Stimulated activated CD4-positive, alpha-beta T cell treated with anti-CD3 and anti-CD28 coated beads, Interleukin-2, amount 100 ng/mL, for 24 hours (primary cell): ENCODE data around the gene RYR1.
A peak's percentile ranks its signal among the peaks of the same experiment; 100 is the strongest.
"Not testable (repeated sequence)": the region's sequence is repeated elsewhere in the genome, so short reads cannot be mapped to it uniquely, and the experiment has no call there.

Experiments
- DNase-seq, 2 donors: peaks; one replicate each; pipeline ENCODE4 v3.0.0-alpha.2; 2020

RYR1 gene

DNA sequence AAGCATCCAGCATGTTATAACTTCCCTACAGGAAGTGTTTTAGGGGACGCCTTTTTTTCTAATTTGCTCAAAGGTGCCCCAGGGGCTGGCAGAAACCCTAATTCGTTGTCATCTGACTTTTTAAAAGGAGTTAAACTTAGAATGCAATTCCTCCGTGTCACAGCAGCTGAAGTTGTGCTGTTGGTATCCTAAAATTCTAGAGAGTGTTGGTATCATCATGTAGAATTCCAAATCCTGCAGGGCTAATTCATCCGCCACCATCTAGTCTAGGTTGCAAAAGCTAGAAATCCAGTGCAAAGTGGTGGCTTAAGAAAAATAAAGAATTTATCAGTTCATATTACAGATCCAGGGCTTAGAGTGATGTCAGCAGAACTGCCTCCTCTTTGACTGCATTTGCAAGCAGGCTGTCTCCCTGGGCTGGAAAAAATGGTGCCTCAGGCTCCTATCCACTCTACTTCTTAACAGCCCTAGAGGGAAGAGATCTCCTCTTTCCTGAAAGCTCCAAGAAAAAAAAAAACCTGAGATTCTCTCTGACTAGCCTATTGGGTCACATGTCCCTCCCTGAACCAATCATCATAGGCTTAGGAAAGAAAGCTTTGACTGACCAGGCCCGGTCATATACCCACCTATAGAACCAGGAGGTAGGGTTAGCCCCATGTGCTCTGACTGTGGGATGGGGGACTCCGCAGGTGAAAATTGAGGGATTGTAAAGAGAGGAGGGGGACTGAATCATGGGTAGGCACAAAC, 111.3 kb downstream of the RYR1 start:
- DNase-seq: no peak

DNA sequence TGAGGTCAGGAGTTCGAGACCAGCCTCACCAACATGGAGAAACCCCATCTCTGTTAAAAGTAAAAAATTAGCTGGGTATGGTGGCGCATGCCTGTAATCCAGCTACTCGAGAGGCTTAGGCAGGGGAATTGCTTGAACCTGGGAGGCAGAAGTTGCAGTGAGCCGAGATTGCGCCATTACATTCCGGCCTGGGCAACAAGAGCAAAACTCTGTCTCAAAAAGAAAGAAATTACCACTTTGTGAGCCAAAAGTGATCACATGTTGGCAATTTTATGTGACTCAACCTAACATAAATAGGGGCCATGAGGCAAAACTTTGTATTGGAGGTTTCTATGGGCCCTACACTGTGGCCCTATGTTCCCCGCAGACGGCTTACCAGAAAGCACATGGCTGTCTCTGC, 112.1 kb downstream of the RYR1 start:
- DNase-seq: no peak

- no peak for DNase-seq
Observed at GRCh38 chr19:38547421-38547820, 113.9 kb downstream of the RYR1 start.

GRCh38 chr19:38549061-38549460, 115.6 kb downstream of the RYR1 start:
- no peak for DNase-seq

DNA sequence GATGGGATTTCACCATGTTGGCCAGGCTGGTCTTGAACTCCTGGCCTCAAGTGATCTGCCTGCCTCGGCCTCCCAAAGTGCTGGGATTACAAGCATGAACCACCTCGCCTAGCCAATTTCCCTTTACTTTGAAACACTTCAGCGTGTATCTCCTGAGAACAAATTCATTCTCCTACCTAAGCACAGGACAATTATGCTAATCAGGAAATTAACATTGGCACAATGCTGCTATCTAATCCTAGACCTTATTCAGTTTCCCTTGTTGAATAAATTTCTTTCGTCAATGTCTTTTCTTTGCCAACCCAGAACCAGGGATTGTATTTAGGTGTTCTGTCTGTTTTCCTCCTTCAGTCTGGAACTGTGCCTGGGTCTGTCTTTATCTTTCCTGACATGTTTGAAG, 116.5 kb downstream of the RYR1 start:
- no peak for DNase-seq

DNA sequence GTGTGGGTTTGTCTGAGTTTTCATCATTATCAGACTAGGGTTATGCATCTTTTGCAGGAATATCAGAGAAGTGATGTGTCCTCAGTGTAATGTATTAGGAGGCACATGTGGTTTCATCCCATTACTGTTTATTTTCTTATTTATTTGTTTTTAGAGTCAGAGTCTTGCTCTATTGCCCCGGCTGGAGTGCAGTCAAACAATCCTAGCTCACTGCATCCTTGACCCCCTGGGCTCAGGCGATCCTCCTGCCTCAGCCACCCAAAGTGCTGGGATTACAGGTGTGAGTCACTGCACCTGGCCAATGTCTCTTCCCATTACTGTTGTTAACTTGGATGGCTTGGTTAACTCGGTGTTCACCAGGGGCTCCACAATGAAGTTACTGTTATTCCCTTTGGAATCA, 116.9 kb downstream of the RYR1 start:
- no peak for DNase-seq

- DNase-seq: peak; percentile 64 to 68
Observed at GRCh38 chr19:38551450-38551813, 117.9 kb downstream of the RYR1 start.

- not testable (repeated sequence) for DNase-seq
Observed at GRCh38 chr19:38553239-38553638, 119.7 kb downstream of the RYR1 start.

- no peak for DNase-seq
Observed at GRCh38 chr19:38554676-38555141, 121.2 kb downstream of the RYR1 start.

DNA sequence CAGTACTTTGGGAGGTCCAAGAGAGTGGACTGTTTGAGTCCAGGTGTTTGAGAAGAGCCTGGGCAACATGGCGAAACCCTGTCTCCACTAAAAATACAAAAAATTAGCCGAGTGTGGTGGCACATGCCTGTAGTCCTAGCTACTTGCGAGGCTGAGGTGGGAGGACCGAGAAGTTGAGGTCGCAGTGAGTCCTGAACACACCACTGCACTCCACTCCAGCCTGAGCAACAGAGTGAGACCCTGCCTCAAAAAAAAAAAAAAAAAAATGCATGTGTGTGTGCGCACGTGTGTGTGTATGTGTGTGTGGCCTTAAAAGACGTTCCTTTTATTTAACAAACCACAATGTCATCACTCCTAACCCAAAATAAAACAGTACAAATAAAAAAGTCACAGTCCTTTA, 121.7 kb downstream of the RYR1 start:
- DNase-seq: no peak

- no peak for DNase-seq
Observed at GRCh38 chr19:38556521-38557174, 123.2 kb downstream of the RYR1 start.

DNA sequence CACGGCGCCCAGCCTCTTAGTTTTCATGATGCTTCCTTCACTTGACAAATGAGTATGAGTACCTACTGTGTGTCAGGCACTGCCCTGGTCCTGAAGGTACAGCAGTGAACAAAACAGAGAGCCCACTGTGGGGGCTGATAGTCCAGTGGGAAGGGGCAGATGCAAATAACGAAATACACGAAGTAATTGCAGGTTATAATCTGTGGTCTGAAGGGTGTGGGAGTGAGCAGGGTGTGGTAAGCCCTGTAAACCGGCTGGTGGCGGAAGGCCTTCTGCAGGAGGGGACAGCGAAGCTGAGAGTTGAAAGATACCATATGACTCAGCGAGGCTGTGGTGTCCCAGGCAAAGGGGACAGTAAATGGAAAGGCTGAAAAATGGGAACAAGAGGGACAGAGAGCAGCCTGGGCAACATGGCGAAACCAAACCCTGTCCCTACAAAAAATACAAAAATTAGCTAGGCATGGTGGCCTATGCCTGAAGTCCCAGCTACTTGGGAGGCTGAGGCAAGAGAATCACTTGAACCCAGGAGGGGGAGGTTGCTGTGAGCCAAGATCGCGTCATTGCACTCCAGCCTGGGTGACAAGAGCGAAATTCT, 123.8 kb downstream of the RYR1 start:
- peak; percentile 41 to 43 for DNase-seq

- not testable (repeated sequence) for DNase-seq
Observed at GRCh38 chr19:38558933-38559332, 125.4 kb downstream of the RYR1 start.

GRCh38 chr19:38559428-38560401, 126.2 kb downstream of the RYR1 start:
- peak; percentile 28 to 37 for DNase-seq

DNA sequence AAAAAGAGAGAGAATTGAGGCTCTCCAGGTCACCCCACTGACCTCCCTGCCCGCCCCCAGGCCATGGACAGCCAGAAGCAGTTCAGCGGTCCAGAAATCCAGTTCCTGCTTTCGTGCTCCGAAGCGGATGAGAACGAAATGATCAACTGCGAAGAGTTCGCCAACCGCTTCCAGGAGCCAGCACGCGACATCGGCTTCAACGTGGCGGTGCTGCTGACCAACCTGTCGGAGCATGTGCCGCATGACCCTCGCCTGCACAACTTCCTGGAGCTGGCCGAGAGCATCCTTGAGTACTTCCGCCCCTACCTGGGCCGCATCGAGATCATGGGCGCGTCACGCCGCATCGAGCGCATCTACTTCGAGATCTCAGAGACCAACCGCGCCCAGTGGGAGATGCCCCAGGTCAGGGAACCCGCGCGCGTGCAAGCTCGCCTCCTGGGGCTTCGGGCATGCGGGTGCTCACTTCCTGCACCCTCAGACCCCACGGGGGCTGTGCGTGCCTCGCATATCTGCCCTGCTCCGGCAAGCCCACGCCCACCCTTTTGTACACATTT, 127.6 kb downstream of the RYR1 start:
- DNase-seq: no peak

GRCh38 chr19:38561658-38562057, 128.2 kb downstream of the RYR1 start:
- DNase-seq: no peak

DNA sequence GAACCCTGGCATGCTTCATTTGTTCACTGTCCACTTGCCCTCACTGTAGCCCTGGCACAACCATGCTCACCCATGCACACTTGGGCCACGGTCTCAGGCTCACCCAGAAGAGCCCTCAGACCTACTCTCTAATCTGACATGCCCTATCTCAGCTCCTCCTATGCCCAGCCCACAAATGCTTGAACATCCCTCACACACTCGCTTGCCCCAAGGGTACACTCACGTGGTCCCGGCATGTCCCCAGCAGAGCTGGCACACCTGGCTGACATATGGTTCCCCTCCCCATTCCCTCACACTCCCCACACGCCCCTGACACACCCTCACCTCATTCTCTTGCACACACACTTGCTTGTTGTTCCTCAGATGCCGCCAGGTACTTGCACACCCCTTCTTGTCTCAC, 128.6 kb downstream of the RYR1 start:
- no peak for DNase-seq

DNA sequence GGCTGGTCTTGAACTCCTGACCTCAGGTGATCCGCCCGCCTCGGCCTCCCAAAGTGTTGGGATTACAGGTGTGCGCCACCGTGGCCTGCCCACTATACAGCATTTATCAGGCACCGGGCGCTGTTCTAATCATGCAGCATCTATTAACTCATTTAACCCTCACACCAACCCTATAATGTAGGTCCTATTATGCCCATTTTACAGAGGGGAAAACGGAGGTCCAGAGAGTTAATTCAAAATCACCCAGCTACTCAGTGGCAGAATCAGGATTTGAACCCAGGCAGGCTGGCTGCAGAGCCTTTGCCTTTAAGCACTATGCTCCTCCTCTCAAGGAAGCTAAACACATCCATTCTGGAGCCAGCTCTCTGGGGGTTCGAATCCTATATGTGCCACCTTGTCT, 130.0 kb downstream of the RYR1 start:
- no peak for DNase-seq

GRCh38 chr19:38564981-38565690, 131.6 kb downstream of the RYR1 start:
- DNase-seq: peak in 1 of 2 donors; percentile 39

DNA sequence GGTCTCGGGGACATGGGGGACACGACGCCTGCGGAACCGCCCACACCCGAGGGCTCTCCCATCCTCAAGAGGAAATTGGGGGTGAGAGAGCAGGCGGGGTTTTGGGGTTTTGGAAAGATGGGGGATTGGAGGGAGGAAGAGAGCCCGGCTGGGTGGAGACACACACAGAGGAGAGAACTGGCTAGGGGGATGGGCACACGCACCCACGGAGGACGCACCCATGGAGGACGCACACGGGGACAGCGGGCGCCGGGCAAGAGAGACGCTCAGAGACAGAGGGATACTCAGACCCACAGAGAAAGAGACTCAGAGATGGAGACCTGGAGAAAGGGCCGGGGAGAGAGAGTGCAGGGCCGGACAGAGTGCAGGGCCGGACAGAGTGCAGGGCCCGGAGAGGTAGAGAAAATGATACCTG, 132.2 kb downstream of the RYR1 start:
- no peak for DNase-seq

GRCh38 chr19:38569368-38569983, 136.0 kb downstream of the RYR1 start:
- no peak for DNase-seq
